Measurements from ENCODE around the gene CBLB.

CBLB gene

GRCh38 chr3:105688821-105689220 is 180.0 kb downstream of the CBLB start:
- no peak for DNase-seq (ENCODE audit: low read depth)
- no peak overlapping the region for H3K4me3 ChIP-seq (ENCODE audit: low read depth, low read length)
- TF ChIP-seq CTCF (IDR thresholded peaks at IDR 0.05; ENCODE audit: insufficient read depth, low read depth, low read length, missing control alignments): no peak

DNA sequence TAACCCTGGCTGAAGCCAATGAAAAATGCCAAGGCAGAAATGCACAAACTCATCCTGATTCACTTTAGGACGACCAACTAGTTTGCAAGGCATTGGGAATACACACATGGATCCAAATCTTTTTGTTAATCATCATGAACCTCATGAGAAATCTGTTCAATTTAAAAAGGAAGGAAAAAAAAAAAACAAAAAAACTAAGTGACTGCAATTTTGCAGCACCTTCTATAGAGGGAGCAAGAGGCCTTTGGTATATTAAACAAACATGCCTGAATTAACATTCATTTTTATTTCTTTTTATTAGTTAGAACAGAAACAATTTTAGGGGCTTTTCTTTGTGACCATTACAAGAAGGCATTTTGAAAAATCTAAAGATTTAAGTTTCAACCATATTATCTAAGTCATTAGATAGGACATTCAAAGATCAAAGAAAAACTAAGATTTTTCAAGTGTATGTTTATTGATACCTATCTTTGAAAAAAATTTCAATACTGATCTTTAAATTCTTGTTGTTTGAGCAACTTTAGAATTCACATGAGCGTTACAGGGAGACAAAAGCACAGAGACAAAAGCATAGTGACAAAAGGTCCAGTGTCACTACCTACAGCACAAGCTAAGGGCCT is 182.4 kb downstream of the CBLB start:
- DNase-seq (ENCODE audit: low read depth): peak; percentile 19
- peak; percentile 59 for TF ChIP-seq CTCF (IDR thresholded peaks at IDR 0.05; ENCODE audit: insufficient read depth, low read depth, low read length, missing control alignments)
- H3K4me3 ChIP-seq (ENCODE audit: low read depth, low read length): no peak overlapping the region

DNA sequence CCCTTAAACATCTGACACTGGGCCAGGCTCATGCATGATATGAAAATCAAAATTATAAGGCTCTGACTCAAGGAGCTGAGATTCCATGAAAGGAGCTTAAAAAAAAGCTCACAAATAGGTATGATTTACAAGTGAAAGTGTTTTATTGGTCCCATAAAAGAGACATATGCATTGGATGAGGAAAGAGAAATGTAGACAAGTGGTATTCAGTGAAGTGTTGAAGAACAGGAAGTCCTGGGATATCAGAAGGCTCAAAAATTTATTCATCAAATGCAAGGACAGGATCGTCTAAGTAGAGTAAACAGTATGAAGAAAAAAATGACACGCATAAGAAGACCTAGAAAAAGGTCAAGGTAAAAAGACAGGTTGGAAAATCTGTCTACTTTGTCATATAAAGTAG is 188.9 kb downstream of the CBLB start:
- no peak for DNase-seq (ENCODE audit: low read depth)
- TF ChIP-seq CTCF (IDR thresholded peaks at IDR 0.05; ENCODE audit: insufficient read depth, low read depth, low read length, missing control alignments): no peak
- no peak overlapping the region for H3K4me3 ChIP-seq (ENCODE audit: low read depth, low read length)

GRCh38 chr3:105678017-105678416 is 190.8 kb downstream of the CBLB start:
- no peak for DNase-seq (ENCODE audit: low read depth)
- no peak for TF ChIP-seq CTCF (IDR thresholded peaks at IDR 0.05; ENCODE audit: insufficient read depth, low read depth, low read length, missing control alignments)
- H3K4me3 ChIP-seq (ENCODE audit: low read depth, low read length): no peak overlapping the region

GRCh38 chr3:105676621-105677300 is 192.1 kb downstream of the CBLB start:
- TF ChIP-seq CTCF (IDR thresholded peaks at IDR 0.05; ENCODE audit: insufficient read depth, low read depth, low read length, missing control alignments): no peak
- DNase-seq (ENCODE audit: low read depth): no peak
- H3K4me3 ChIP-seq (ENCODE audit: low read depth, low read length): no peak overlapping the region

- TF ChIP-seq CTCF (IDR thresholded peaks at IDR 0.05; ENCODE audit: insufficient read depth, low read depth, low read length, missing control alignments): no peak
- no peak for DNase-seq (ENCODE audit: low read depth)
- no peak overlapping the region for H3K4me3 ChIP-seq (ENCODE audit: low read depth, low read length)
Measured at GRCh38 chr3:105674437-105675065, 194.3 kb downstream of the CBLB start.
